Right lobe of liver (tissue), 4 donors: Measurements from ENCODE around the gene SKP1.

ENCODE experiments used
- POLR2A ChIP-seq: fragments of 450-650 bp; IDR thresholded peaks from one replicate; pipeline ENCODE4 v1.6.1; 2017; ENCODE audit warnings: antibody characterized with exemption, mild to moderate bottlenecking
- TF ChIP-seq, protein P1 (sequence below), 4 donors: fragments of 200-600 bp in 3 of 4; fragments of 450-650 bp in 1 of 4; IDR thresholded peaks; one replicate each; pipeline versions ENCODE4 v1.5.1 to v1.8.0; 2016 to 2022; ENCODE audit warnings: antibody characterized with exemption in 4 of 4, mild to moderate bottlenecking in 2 of 4
- donor health status: DM: no; HTN: no; CAD: no.
- donor health status: DM: no; HTN: no; CAD: no.
- donor health status: DM: no; HTN: yes; CAD: no.

DNA sequence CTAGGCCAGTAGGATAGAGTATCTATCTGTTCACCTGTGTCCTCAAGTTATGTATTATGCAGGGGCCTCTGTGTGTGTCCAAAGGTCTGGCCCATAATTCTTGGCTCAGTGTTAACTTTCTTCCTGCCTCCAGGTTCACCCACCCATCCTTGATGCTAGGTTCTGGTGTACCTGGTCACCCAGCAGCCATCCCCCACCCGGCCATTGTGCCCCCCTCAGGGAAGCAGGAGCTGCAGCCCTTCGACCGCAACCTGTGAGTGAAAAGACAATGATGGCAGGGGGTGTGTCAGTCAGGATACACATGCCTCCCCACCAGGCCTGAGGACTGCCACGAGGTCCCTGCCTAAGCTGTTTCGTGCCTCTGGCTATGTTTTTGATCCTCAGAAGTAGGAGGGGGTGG, 34.7 kb downstream of the SKP1 start:
- TF ChIP-seq, protein P1, sequence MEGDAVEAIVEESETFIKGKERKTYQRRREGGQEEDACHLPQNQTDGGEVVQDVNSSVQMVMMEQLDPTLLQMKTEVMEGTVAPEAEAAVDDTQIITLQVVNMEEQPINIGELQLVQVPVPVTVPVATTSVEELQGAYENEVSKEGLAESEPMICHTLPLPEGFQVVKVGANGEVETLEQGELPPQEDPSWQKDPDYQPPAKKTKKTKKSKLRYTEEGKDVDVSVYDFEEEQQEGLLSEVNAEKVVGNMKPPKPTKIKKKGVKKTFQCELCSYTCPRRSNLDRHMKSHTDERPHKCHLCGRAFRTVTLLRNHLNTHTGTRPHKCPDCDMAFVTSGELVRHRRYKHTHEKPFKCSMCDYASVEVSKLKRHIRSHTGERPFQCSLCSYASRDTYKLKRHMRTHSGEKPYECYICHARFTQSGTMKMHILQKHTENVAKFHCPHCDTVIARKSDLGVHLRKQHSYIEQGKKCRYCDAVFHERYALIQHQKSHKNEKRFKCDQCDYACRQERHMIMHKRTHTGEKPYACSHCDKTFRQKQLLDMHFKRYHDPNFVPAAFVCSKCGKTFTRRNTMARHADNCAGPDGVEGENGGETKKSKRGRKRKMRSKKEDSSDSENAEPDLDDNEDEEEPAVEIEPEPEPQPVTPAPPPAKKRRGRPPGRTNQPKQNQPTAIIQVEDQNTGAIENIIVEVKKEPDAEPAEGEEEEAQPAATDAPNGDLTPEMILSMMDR (IDR thresholded peaks at IDR 0.05): no peak
- TF ChIP-seq POLR2A: no peak
